Measurements from ENCODE around the gene PSMD1. TPM values are rescaled to one million over a fixed set of nuclear protein-coding genes. Genes with fewer than 3 reads are reported as not detected.
A peak's percentile ranks its signal among the peaks of the same experiment; 100 is the strongest.

Gene PSMD1
- total and polyA plus RNA-seq, 2 experiments from 2014 or later = 148 to 177 TPM

- Histone ChIP-seq H3K4me1 (ENCODE audit: insufficient read depth) (peaks cover 15% of the 10 kb centered on the region), H4K20me1 (replicated peaks; ENCODE audit: insufficient read depth) (peaks cover 40% of the 10 kb centered on the region), H3K27me3 (ENCODE audit: insufficient read depth) (peaks cover 6% of the 10 kb centered on the region; the same call in 1 of the 2 replicates), H3K79me2 (replicated peaks; ENCODE audit: insufficient read depth) (peaks cover 69% of the 10 kb centered on the region), H3K4me3 (peak overlapping the region; percentile 97), H3K36me3 (ENCODE audit: insufficient read depth) (peaks cover 22% of the 10 kb centered on the region; the same call in 1 of the 2 replicates), H3F3A (replicated peaks; ENCODE audit: low read depth) (no peaks in the 10 kb centered on the region), H3K27ac (ENCODE audit: low read depth) (no peak overlapping the region), H3K9me2 (ENCODE audit: insufficient read depth) (no peaks in the 10 kb centered on the region), H2AFZ (no peak overlapping the region), H3K4me2 (peak overlapping the region; percentile 97)
- no peaks in the 10 kb centered on the region for H3K27me3 Mint-ChIP-seq (ENCODE audit: insufficient read depth, low read depth, poor library complexity)
- H3K4me3 Mint-ChIP-seq = peak overlapping the region; percentile 93
- no peak for DNase-seq (ENCODE audit: low spot score)
- no peak overlapping the region for H3K27ac Mint-ChIP-seq
- peaks cover 30% of the 10 kb centered on the region for H3K36me3 Mint-ChIP-seq (ENCODE audit: low read depth)
- H3K9me3 Mint-ChIP-seq = no peaks in the 10 kb centered on the region
- no peak for ATAC-seq
- peaks cover 18% of the 10 kb centered on the region for H3K4me1 Mint-ChIP-seq
- TF ChIP-seq ZNF114 (CRISPR knock-in tag; IDR thresholded peaks at IDR 0.05) (no peak), ETS1 (IDR thresholded peaks at IDR 0.05) (no peak), JUNB (IDR thresholded peaks at IDR 0.05; ENCODE audit: unreplicated experiment) (no peak), CTCF (conservative IDR thresholded peaks at IDR 0.05; ENCODE audit: low read depth in 2 of 2) (no peak), ZNF462 (CRISPR knock-in tag; IDR thresholded peaks at IDR 0.05) (no peak), POLR2AphosphoS5 (IDR thresholded peaks at IDR 0.05; ENCODE audit: low read depth) (no peak), ZNF331 (CRISPR knock-in tag; IDR thresholded peaks at IDR 0.05; ENCODE audit: low read depth) (no peak), REST (IDR thresholded peaks at IDR 0.05; ENCODE audit: unreplicated experiment) (no peak), STAT1 (IDR thresholded peaks at IDR 0.05; ENCODE audit: unreplicated experiment) (no peak), NANOG (IDR thresholded peaks at IDR 0.05; ENCODE audit: borderline replicate concordance) (no peak), EZH2 (IDR thresholded peaks at IDR 0.05; ENCODE audit: low read depth, unreplicated experiment) (no peak), EZH2phosphoT487 (IDR thresholded peaks at IDR 0.05; ENCODE audit: unreplicated experiment) (no peak), CREB1 (CRISPR knock-in tag; IDR thresholded peaks at IDR 0.05; ENCODE audit: low read depth) (no peak)
Measured at GRCh38 chr2:231058761-231059550, 2.3 kb downstream of the PSMD1 start.

Data from GM23338 (cell line).